Measurements from ENCODE around the gene CEP112.

- TF ChIP-seq POLR2A (IDR thresholded peaks at IDR 0.05): no peak
- TF ChIP-seq CTCF (IDR thresholded peaks at IDR 0.05): no peak
Observed at GRCh38 chr17:65885541-65886312, 306.2 kb downstream of the CEP112 start.
